H54 (cell line): ENCODE data around the gene PPFIA3.

Experiments
- DNase-seq: peaks from one replicate; pipeline ENCODE4 v3.0.0; 2011; ENCODE audit warnings: low spot score, mixed read lengths; ENCODE audit not compliant: insufficient read length
- FAIRE-seq: peaks from 3 replicates; lab custom pipeline; 2011; peaks lifted over from hg19 to GRCh38; lab: Jason Lieb, UNC
- POLR2A ChIP-seq: IDR thresholded peaks from 2 replicates; pipeline ENCODE4 v1.6.1; 2011; ENCODE audit warnings: low read depth, mild to moderate bottlenecking, low read length

Gene PPFIA3

DNA sequence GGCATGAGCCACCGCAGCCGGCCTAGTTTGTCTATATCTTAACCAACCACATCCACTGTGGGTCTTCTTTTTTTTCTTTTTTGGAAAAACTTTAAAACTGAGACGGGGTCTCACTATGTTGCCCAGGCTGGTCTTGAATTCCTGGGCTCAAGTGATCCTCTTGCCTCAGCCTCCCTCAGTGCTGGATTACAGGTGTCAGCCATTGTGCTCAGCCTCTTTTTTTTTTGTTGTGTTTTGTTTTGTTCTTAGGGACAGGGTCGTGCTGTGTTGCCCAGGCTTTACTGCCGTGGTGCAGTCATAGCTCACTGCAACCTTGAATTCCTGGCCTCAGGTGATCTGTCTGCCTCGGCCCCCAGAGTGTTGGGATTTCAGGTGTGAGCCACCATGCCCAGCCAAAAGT, 26.7 kb upstream of the PPFIA3 start:
- FAIRE-seq = no peak
- DNase-seq = no peak
- TF ChIP-seq POLR2A = no peak

DNA sequence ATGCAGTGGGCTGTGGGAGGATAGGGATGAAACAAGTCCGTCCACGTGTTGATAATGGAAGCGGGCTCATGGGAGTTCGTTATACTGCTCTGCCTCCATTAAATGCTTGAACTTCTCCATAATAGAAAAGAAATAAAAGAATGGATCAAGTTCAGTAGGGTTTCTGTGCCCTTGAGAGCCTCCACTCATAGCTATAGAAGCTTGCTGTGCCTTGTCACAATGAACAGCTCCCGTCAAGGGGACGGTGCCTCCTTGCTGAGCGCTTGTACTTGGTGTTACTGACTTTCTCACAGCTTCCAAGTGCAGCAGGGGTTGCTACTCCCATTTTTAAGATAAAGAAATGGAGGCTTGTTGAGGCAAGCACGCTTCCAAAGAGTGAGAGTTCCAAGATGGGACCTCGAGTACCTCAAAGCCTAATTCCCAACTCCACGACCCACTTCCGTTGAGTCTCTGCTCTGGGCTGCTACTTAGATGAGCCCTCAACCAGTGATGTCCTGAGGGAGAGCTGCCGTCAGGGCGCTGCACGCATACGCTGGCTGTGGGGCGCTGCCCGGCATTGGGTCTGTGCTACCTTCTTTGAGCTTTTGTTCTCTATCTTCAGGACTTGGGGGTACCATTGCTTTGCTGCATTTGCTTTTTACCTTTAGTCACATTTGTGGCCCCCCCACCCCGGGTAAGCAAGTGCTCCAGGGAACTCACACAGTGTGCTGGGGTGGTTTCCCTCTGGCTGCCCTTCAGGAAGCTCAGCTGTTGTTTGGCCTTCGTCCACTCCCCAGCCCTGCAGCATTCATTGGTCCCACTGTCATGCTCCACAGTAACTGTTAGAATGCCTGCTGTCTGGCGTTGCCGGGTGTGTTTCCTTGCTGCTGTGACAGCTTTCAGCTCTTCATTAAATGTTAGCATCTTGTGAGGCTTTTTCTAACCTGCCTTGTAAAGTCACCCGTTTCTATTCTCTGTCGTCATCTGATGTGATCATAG, 24.6 kb upstream of the PPFIA3 start:
- TF ChIP-seq POLR2A = no peak
- DNase-seq = no peak
- FAIRE-seq = no peak

DNA sequence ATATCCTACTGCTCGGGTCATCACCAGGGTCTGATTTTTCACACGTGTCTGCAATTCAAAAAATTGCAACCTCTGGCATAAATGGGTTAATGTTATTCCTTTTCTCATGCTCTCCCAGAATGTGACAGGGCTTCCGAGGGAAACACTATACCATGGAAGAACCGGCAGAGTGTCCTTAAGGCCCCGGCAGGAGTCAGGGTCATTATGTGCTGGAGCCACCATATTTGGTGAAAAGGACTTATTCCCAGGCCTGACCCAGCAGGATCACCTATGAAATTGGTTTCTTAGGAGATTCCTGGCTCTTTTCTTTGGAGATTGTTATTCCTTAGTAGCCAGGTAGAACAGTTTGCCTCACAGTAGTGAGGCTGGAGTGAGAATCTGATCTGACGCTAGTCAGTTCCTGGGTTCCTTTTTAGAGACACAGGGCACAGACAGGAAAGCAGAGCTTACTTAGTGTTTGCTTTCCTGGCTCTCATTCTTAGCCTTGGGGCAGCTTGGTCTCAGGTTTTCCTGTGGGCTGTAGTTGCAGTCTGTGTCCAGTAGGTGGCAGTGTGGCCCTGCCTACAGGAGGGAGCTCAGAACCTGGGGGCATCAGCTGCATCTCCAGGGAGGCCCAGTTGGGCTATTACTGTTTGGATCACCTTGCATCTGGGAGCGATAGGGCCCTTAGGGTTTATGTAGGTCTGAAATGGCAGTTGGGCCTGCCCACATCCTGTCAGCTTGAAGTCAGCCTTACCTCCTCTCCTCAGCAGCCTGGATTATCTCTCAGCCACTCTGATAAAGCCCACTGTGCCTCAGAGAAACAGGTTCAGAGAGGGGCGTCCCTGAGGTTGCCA, 21.7 kb upstream of the PPFIA3 start:
- DNase-seq = peak; percentile 62
- peak; percentile 52 for FAIRE-seq
- no peak for TF ChIP-seq POLR2A

DNA sequence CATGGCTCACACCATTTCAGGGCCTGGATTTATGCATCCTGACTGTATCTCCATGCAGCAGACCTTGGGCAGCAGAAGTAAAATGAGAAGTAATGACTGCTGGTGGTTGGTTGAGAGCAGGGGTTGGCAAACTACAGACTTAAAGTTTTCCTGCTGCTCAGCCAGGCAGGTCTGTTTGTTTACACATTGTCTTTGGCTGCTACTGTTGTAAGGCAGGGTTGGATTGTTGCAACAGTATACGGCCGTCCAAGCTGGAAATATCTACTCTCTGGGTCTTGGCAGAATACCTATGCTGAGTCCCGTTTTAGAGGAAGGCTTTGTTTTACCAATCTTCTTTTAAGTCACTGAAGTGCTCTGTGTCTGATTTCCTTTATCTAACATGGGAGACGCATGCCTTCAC, 20.5 kb upstream of the PPFIA3 start:
- DNase-seq (no peak), FAIRE-seq (no peak)
- no peak for TF ChIP-seq POLR2A

DNA sequence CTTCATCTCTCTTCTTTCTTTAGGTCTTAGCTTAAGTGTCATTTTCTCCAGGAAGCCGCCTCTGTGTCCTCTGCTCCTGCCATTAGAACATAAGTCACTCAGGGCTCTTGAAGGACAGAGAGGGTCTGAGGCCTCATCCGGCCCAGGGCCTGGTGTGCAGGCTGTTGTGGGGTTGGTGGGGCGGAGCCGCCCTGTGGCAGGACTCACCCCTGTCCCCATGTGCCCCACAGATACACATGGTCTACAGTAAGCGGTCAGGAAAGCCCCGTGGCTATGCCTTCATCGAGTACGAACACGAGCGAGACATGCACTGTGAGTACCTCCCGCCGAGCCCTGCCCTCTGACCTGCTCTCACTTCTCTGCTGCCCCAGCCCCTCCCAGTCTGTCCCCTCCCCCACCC, 18.2 kb upstream of the PPFIA3 start:
- FAIRE-seq (no peak), DNase-seq (no peak)
- TF ChIP-seq POLR2A = no peak

DNA sequence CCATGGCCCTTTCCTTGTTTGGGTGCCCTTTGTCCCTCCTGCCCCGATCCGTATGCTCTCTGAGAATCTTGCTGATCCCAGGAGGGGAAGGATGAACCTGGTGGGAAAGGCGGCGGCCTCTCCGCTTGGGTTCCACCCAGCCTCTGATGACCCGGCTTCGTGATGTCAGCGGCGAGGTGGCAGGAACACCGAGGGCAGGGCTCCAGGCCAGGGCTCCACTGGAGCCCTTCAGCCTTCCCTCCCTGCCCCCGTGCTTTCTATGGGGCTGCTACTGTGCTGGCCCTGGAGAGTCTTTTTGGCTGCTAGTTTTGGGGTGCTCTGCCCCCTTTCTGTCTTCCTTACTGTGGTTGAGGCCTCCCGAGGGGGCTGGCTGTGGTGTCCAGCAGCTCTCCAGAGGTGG, 17.0 kb upstream of the PPFIA3 start:
- FAIRE-seq = no peak
- TF ChIP-seq POLR2A = no peak
- DNase-seq = no peak

DNA sequence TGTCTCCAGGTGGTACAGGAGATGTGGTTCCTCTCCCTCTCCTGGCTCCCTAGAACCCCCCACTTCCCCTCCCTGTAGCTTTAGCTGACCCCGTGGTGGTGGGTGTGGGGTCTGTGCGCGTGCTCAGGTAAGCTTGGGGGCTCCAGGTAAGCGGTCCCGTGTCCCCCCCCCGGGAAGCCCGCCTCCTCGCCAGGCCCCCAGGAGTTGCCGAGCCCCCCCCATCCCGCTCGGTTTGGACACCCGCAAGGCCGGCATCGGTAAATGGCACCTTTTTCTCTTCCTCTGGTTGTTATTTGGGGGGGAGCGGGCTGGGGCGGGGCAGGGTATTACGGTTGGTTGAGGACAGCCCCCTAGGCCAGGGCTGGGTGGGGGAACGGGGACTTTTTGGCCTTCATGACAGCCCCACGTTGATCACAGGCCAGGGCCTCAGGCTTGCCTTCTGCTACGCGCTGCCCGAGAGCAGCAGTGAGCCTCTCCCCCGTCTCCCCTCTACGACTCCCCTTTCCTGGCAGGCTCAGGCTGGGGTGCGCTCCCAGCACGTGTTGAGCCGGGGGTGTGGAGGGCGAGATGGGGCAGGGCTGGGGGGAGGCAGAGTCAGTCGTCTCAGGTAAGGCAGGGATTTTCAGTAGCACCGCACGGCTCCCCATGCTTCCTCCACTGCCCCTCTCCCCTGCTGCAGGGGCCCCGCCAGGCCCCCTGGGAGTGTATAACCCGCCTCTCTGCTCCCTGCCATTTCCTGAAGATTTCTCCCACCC, 15.8 kb upstream of the PPFIA3 start:
- no peak for DNase-seq
- no peak for TF ChIP-seq POLR2A
- FAIRE-seq = no peak

DNA sequence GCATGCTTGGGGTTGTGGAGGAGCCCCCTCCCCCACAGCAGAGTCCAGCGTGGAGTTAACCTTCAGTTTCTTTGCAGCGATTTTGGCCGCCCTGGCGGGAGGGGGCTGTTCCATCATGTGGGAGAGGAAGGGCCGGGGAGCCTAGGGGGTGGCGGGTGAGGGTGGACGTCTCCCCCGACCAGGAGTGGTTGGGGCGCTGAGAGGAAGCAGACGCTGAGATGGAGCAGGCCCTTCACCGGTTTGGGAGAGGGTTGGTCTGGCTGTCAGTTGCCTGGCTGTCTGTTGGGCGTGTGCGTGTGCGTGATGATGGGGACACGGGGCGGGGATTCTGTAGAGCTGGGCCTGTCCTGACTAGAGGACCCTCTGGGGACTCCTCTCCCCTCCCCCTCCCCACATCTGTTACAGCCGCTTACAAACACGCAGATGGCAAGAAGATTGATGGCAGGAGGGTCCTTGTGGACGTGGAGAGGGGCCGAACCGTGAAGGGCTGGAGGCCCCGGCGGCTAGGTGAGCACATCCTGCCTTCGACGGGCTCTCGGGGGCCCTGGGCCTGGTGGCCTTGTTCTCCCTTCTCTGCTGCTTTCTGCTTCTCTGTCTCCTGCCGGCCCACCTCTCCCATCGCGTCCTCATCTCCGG, 15.0 kb upstream of the PPFIA3 start:
- FAIRE-seq = no peak
- TF ChIP-seq POLR2A = no peak
- DNase-seq = no peak

DNA sequence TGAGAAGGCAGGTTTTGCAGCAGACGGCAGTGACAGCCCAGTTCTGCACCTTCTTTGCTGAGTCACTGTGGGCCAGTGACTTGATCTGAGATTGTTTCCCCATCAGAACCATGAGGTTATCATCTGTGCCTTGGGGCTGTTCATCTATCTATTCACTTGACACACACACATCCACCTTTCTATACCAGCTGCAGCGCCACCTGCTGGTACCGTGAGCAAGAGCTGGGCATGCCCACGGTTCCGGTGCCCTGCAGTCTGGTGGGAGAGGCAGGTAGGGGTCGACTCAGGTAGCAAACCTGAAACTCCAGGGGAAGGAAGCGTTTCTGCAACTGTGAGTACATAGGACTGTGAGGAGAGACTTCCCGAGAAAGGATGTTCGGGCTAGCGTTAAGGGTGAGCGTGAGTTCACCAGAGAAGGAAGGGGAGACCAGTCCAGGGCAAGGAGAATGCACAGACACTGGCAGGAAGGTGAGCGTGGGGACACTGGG, 12.7 kb upstream of the PPFIA3 start:
- FAIRE-seq (no peak), DNase-seq (no peak)
- no peak for TF ChIP-seq POLR2A

DNA sequence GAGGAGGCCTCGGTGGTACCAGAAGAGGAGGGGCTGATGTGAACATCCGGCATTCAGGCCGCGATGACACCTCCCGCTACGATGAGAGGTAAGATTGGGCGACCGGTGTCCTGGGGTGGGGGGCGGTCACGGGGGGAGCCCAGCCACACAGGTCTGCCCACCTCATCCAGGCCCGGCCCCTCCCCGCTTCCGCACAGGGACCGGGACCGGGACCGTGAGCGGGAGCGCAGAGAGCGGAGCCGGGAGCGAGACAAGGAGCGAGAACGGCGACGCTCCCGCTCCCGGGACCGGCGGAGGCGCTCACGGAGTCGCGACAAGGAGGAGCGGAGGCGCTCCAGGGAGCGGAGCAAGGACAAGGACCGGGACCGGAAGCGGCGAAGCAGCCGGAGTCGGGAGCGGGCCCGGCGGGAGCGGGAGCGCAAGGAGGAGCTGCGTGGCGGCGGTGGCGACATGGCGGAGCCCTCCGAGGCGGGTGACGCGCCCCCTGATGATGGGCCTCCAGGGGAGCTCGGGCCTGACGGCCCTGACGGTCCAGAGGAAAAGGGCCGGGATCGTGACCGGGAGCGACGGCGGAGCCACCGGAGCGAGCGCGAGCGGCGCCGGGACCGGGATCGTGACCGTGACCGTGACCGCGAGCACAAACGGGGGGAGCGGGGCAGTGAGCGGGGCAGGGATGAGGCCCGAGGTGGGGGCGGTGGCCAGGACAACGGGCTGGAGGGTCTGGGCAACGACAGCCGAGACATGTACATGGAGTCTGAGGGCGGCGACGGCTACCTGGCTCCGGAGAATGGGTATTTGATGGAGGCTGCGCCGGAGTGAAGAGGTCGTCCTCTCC, 11.5 kb upstream of the PPFIA3 start:
- FAIRE-seq = no peak
- TF ChIP-seq POLR2A = no peak
- DNase-seq = no peak

DNA sequence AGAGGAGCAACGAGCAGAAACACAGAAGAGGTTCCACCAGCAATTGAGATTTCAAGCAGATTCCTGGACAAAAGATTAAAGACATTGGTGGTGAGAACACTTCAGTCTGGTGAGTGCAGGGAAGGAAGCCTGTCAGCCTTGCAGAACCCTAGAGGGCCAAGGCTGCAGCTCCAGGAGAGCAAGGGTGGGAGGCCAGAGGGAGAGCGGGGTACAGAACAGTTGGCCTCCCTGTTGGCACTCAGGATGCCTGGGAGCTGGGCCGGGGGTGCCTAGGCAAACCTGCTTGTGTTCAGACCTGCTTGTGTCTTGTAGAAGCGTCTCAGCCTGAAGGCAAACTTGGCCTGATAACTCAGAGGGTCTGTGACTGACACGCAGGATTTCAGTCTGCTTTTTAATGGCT, 10.3 kb upstream of the PPFIA3 start:
- FAIRE-seq (no peak), DNase-seq (no peak)
- no peak for TF ChIP-seq POLR2A

DNA sequence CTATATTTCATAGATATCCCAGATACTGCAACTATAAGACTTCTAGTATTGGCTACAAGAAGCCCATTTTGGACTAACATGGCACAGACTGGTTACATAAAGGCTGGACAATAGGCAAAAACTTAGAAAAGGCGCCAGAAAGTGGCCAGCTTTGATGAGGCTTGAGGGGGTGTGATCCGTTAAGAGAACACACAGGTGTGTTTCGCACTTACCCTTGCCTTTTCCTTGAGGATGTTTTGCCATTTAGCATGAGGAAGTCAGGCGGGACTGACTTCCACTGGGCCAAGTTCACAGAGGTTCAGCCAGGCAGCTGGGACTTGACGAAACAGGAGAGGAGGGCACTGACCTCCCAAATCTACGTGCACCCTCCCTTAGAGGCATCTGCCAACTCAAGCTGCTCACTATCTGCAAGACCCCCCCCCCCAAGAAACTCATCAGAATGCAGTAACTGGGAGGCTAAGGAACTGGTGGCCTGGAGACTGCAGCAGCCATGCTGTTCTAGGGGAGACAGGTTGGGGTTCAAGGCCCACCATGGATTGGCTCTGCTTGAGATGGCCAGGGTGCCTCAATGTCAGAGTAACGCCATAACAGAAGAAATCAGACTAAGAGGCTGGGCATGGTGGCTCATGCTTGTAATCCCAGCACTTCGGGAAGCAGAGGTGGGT, 9.6 kb upstream of the PPFIA3 start:
- DNase-seq (no peak), FAIRE-seq (no peak)
- TF ChIP-seq POLR2A = no peak
